Esophagus muscularis mucosa (tissue), 4 donors: ENCODE results near the gene CLK3. TPM values are rescaled to one million over a fixed set of nuclear protein-coding genes. Genes with fewer than 3 reads are reported as not detected.

ENCODE experiments used
- DNase-seq: peaks from one replicate; pipeline ENCODE4 v3.0.0-alpha.2; 2017; ENCODE audit errors: extremely low spot score
- H3K27ac ChIP-seq, 4 donors: fragments of 200-600 bp; sonication (generic); replicated peaks in 1 of 4; 1 replicate in 3 of 4; 2 replicates in 1 of 4; pipeline ENCODE4 v1.5.1; 2016 to 2019; ENCODE audit warnings: mild to moderate bottlenecking in 1 of 4
- H3K27me3 ChIP-seq, 4 donors: fragments of 200-600 bp; sonication (generic); one replicate each; pipeline versions ENCODE4 v1.5.1 to v1.6.0; 2016 to 2019
- H3K36me3 ChIP-seq, 4 donors: fragments of 200-600 bp; sonication (generic); one replicate each; pipeline ENCODE4 v1.5.1; 2016 to 2019
- H3K4me1 ChIP-seq, 4 donors: fragments of 200-600 bp; sonication (generic); one replicate each; pipeline ENCODE4 v1.5.1; 2016 to 2019
- H3K4me3 ChIP-seq, 4 donors: fragments of 200-600 bp; sonication (generic); 1 replicate in 2 of 4; 2 replicates in 2 of 4; pipeline ENCODE4 v1.5.1; 2016 to 2019; ENCODE audit warnings: mild to moderate bottlenecking in 4 of 4, moderate library complexity in 1 of 4
- H3K9me3 ChIP-seq, 4 donors: fragments of 200-600 bp; sonication (generic); 1 replicate in 3 of 4; 2 replicates in 1 of 4; pipeline ENCODE4 v1.5.1; 2016 to 2019
- EP300 ChIP-seq: sonication (generic); formaldehyde crosslinking; IDR thresholded peaks from one replicate; pipeline ENCODE4 v1.6.1; 2017; ENCODE audit warnings: antibody characterized with exemption
- POLR2A ChIP-seq: fragments of 450-650 bp; IDR thresholded peaks from one replicate; pipeline ENCODE4 v1.6.1; 2017; ENCODE audit warnings: antibody characterized with exemption, moderate library complexity, mild to moderate bottlenecking, low read depth
- POLR2AphosphoS5 ChIP-seq, 2 donors: sonication (generic); formaldehyde crosslinking; IDR thresholded peaks; one replicate each; pipeline ENCODE4 v1.6.1; 2017; ENCODE audit warnings: antibody characterized with exemption in 2 of 2
- WGBS: methylation state at CpG from one replicate; pipeline ENCODE4 v1.1.5; 2018; 5-methylcytosine and 5-hydroxymethylcytosine counted together
- intact Hi-C: fragments of 100-400 bp; cut with DNase I; formaldehyde crosslinking; loops from one replicate; pipeline ENCODE4 v1.15.1; 2023
- total RNA-seq, 4 donors: library from RNA; depleted of rRNA; stranded (reverse); fragments of >200 nt; gene quantifications; one replicate each; pipeline versions ENCODE4 v1.1.0 to v1.2.1, GENCODE V29; 2016
- TF ChIP-seq, protein P1 (sequence below), 3 experiments: fragments of 200-600 bp in 2 of 3; fragments of 450-650 bp in 1 of 3; sonication (generic) in 2 of 3; IDR thresholded peaks; one replicate each; pipeline ENCODE4 v1.5.1; 2017 to 2019; ENCODE audit warnings: antibody characterized with exemption in 3 of 3, mild to moderate bottlenecking in 2 of 3, moderate library complexity in 1 of 3

The CLK3 gene
- total RNA-seq, 4 donors from 2014 or later, result 74.6 to 89.8 (median 80.7) TPM

- no peak overlapping the region for H3K27ac ChIP-seq
- no peak for DNase-seq
- H3K27me3 ChIP-seq, result no peaks in the 10 kb centered on the region
- 83% methylated on average over 8 of the region's 12 CpGs for WGBS
- no peak overlapping the region for H3K4me3 ChIP-seq
- H3K4me1 ChIP-seq, result peaks cover 4 to 8% (median 6%) of the 10 kb centered on the region in 4 donors
- H3K36me3 ChIP-seq, result no peaks in the 10 kb centered on the region
- no peaks in the 10 kb centered on the region for H3K9me3 ChIP-seq
- intact Hi-C loops, result no loop called here
- TF ChIP-seq EP300 (no peak), POLR2A (no peak), POLR2AphosphoS5 (IDR thresholded peaks at IDR 0.05) (no peak)
- TF ChIP-seq, protein P1, sequence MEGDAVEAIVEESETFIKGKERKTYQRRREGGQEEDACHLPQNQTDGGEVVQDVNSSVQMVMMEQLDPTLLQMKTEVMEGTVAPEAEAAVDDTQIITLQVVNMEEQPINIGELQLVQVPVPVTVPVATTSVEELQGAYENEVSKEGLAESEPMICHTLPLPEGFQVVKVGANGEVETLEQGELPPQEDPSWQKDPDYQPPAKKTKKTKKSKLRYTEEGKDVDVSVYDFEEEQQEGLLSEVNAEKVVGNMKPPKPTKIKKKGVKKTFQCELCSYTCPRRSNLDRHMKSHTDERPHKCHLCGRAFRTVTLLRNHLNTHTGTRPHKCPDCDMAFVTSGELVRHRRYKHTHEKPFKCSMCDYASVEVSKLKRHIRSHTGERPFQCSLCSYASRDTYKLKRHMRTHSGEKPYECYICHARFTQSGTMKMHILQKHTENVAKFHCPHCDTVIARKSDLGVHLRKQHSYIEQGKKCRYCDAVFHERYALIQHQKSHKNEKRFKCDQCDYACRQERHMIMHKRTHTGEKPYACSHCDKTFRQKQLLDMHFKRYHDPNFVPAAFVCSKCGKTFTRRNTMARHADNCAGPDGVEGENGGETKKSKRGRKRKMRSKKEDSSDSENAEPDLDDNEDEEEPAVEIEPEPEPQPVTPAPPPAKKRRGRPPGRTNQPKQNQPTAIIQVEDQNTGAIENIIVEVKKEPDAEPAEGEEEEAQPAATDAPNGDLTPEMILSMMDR (IDR thresholded peaks at IDR 0.05), result no peak
Observed at GRCh38 chr15:74604983-74605794, 10.4 kb upstream of the CLK3 start.

DNA sequence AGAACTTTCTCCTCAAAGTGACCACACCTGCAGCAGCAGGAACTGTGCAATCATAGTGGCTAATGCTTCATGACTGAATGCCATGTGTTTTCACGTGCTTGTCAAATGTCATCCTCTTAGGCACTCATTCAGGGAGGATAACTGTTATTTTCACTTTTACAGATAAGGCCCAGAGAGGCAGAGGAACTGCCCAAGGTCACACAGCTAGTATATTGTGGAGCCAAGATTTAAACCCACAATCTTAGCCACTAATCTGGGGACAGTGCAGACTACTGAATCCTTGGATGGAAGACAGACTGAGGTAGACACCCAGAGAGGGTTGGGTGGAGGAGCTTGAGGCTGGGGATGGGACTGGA lies 9.9 kb upstream of the CLK3 start:
- TF ChIP-seq POLR2AphosphoS5 (IDR thresholded peaks at IDR 0.05), result no peak
- TF ChIP-seq, protein P1 (IDR thresholded peaks at IDR 0.05), result no peak
- no peak for TF ChIP-seq POLR2A
- no peak for TF ChIP-seq EP300
- Histone ChIP-seq H3K4me3 (no peak overlapping the region), H3K27me3 (no peaks in the 10 kb centered on the region), H3K27ac (no peak overlapping the region), H3K4me1 (peaks cover 0 to 9% (median 6%) of the 10 kb centered on the region in 4 donors), H3K36me3 (no peaks in the 10 kb centered on the region), H3K9me3 (no peaks in the 10 kb centered on the region)
- no peak for DNase-seq
- 64% methylated on average over 1 of the region's 1 CpG for WGBS
- intact Hi-C loops, result no loop called here

DNA sequence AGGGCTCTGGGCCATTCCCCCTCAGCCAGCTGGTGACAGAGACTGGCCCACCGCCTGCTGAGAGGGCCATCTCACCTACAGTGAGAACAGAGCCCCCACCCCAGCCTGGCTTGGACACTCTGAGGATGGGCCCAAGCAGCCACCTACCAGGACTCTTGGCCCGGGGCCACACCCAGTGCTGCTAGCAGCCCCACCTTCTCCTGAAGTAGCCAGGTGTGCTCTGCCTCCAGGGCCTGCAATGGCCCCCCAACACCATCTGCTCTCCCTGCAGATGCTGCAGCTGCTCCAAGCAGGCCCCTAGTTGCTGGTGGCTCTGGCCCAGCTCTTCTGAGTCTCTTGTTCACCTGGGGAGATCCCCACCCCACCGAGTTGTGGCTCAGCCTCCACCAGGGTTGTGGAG lies 6.8 kb upstream of the CLK3 start:
- intact Hi-C loops, result no loop called here
- WGBS, result 100% methylated on average over 2 of the region's 3 CpGs
- no peak for TF ChIP-seq EP300
- TF ChIP-seq, protein P1 (IDR thresholded peaks at IDR 0.05), result no peak
- TF ChIP-seq POLR2A, result no peak
- TF ChIP-seq POLR2AphosphoS5 (IDR thresholded peaks at IDR 0.05), result no peak
- Histone ChIP-seq H3K4me3 (no peak overlapping the region), H3K27me3 (no peaks in the 10 kb centered on the region), H3K36me3 (peaks cover 0 to 5% (median 0%) of the 10 kb centered on the region in 4 donors), H3K9me3 (no peaks in the 10 kb centered on the region), H3K27ac (no peak overlapping the region), H3K4me1 (peaks cover 2 to 9% (median 7%) of the 10 kb centered on the region in 4 donors)
- DNase-seq, result no peak

DNA sequence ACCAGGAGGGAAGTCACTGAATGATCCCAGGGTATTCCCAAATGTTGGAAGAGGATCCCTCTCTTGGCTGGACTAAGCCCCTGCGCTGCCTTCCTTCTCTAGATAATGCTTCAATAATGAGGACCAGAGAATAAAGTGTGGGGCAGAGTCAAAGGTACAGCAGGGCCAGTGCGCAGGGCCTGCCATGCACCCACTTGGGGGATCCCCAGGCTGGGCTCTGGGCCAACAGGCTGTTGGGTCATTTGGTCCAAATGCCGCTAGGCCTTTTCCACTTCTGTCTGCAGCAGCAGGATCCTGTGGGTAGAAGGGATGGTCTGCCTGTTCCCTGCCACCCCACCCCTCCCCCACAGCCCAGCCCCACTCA lies 5.7 kb upstream of the CLK3 start:
- Histone ChIP-seq H3K27me3 (no peaks in the 10 kb centered on the region), H3K4me3 (no peak overlapping the region), H3K9me3 (no peaks in the 10 kb centered on the region), H3K36me3 (peaks cover 0 to 5% (median 0%) of the 10 kb centered on the region in 4 donors), H3K4me1 (peaks cover 9 to 16% (median 15%) of the 10 kb centered on the region in 4 donors), H3K27ac (no peak overlapping the region)
- intact Hi-C loops, result loop anchor here (5.0 kb wide), 1 partner anchor 148 kb away; the partner anchor contains the start of gene UBL7
- 100% methylated on average over 2 of the region's 3 CpGs for WGBS
- no peak for DNase-seq
- no peak for TF ChIP-seq POLR2AphosphoS5 (IDR thresholded peaks at IDR 0.05)
- TF ChIP-seq POLR2A, result no peak
- no peak for TF ChIP-seq EP300
- TF ChIP-seq, protein P1 (IDR thresholded peaks at IDR 0.05), result no peak
